IMR-90 (cell line): ENCODE measurements around the gene KRTAP5-3. TPM values are rescaled to one million over a fixed set of nuclear protein-coding genes. Genes with fewer than 3 reads are reported as not detected.

ENCODE experiments used
- ATAC-seq: fragments of 200-7000 bp; cut with Tn5 transposase; 2 replicates; pipeline ENCODE4 v1.9.1; 2020; ENCODE audit warnings: low read depth, mild to moderate bottlenecking, moderate library complexity
- BruUV-seq: library from RNA; stranded (reverse); fragments of 400-500 nt; replicated peaks from 2 replicates; lab custom pipeline; 2021; lab: Mats Ljungman, UMichigan
- CTCF ChIA-PET: fragments of 300-600 bp; formaldehyde crosslinking; extraction: SDS; loops from one replicate; lab custom pipeline; 2021; ENCODE audit warnings: antibody characterized with exemption; lab: Yijun Ruan, JAX
- POLR2A ChIA-PET: fragments of 300-600 bp; sonication (Branson Sonifier 250); formaldehyde crosslinking; loops from one replicate; lab custom pipeline; 2022; ENCODE audit warnings: antibody characterized with exemption; ENCODE audit not compliant: unreplicated experiment; lab: Charles Lee
- DNase-seq: peaks from one replicate; pipeline ENCODE4 v3.0.0; 2013
- H2AFZ ChIP-seq: replicated peaks from 2 replicates; pipeline ENCODE3; 2013; ENCODE audit warnings: low read length, mild to moderate bottlenecking; ENCODE audit not compliant: poor library complexity
- H2AK5ac ChIP-seq: 2 replicates; pipeline ENCODE4 v1.6.1; 2013; ENCODE audit warnings: low read depth, low read length, inconsistent platforms
- H2AK9ac ChIP-seq: replicated peaks from 2 replicates; pipeline ENCODE3; 2013; ENCODE audit warnings: mild to moderate bottlenecking, low read depth, low read length, moderate library complexity; ENCODE audit not compliant: poor library complexity
- H2BK120ac ChIP-seq: 2 replicates; pipeline ENCODE4 v1.6.1; 2013; ENCODE audit warnings: low read depth, low read length, inconsistent platforms
- H2BK15ac ChIP-seq: 3 replicates; pipeline ENCODE4 v1.6.1; 2013; ENCODE audit warnings: low read depth, low read length, inconsistent platforms
- H2BK20ac ChIP-seq: 2 replicates; pipeline ENCODE4 v1.6.1; 2013; ENCODE audit warnings: low read depth, mild to moderate bottlenecking, inconsistent platforms, low read length, moderate library complexity
- H2BK5ac ChIP-seq: 2 replicates; pipeline ENCODE4 v1.6.1; 2013; ENCODE audit warnings: mild to moderate bottlenecking, low read depth, low read length, inconsistent platforms; ENCODE audit not compliant: poor library complexity, severe bottlenecking
- H3K14ac ChIP-seq: replicated peaks from 2 replicates; pipeline ENCODE4 v1.6.1; 2013; ENCODE audit warnings: low read depth, low read length, inconsistent platforms
- H3K18ac ChIP-seq: 2 replicates; pipeline ENCODE4 v1.6.1; 2013; ENCODE audit warnings: low read depth, low read length, control low read depth
- H3K23ac ChIP-seq: 2 replicates; pipeline ENCODE4 v1.6.1; 2013; ENCODE audit warnings: low read depth, low read length, inconsistent platforms
- H3K27ac ChIP-seq: 2 replicates; pipeline ENCODE4 v1.5.1; 2013; ENCODE audit warnings: mild to moderate bottlenecking, control low read depth, low read length; ENCODE audit not compliant: insufficient read depth
- H3K27me3 ChIP-seq: 2 replicates; pipeline ENCODE4 v1.6.1; 2013; ENCODE audit warnings: low read length; ENCODE audit not compliant: control insufficient read depth, insufficient read depth
- H3K36me3 ChIP-seq: 2 replicates; pipeline ENCODE4 v1.6.1; 2013; ENCODE audit warnings: low read length, mixed read lengths; ENCODE audit not compliant: control insufficient read depth, insufficient read depth
- H3K4ac ChIP-seq: 2 replicates; pipeline ENCODE4 v1.6.1; 2013; ENCODE audit warnings: low read depth, low read length, inconsistent platforms
- H3K4me1 ChIP-seq: 2 replicates; pipeline ENCODE4 v1.6.1; 2013; ENCODE audit warnings: low read length, mixed read lengths; ENCODE audit not compliant: control insufficient read depth, insufficient read depth
- H3K4me2 ChIP-seq: 2 replicates; pipeline ENCODE4 v1.6.1; 2013; ENCODE audit warnings: low read depth, mild to moderate bottlenecking, control low read depth, low read length, moderate library complexity
- H3K4me3 ChIP-seq: 2 replicates; pipeline ENCODE4 v1.5.1; 2013; ENCODE audit warnings: low read depth, mild to moderate bottlenecking, control low read depth, low read length, moderate library complexity; ENCODE audit not compliant: insufficient read depth
- H3K56ac ChIP-seq: 2 replicates; pipeline ENCODE4 v1.6.1; 2013; ENCODE audit warnings: low read length, inconsistent platforms; ENCODE audit not compliant: insufficient read depth; ENCODE audit errors: extremely low read depth
- H3K79me1 ChIP-seq, 2 experiments: 2 replicates each; pipeline ENCODE4 v1.6.1; 2013; ENCODE audit warnings: low read length in 2 of 2, inconsistent platforms in 1 of 2, low read depth in 1 of 2
- H3K9ac ChIP-seq: 2 replicates; pipeline ENCODE4 v1.6.1; 2013; ENCODE audit warnings: low read depth, low read length, control low read depth
- H3K9me1 ChIP-seq: 2 replicates; pipeline ENCODE4 v1.6.1; 2013; ENCODE audit warnings: low read length, inconsistent platforms; ENCODE audit not compliant: insufficient read depth
- H3K9me3 ChIP-seq: 2 replicates; pipeline ENCODE4 v1.6.1; 2013; ENCODE audit warnings: low read length; ENCODE audit not compliant: control insufficient read depth, insufficient read depth
- H4K20me1 ChIP-seq: 2 replicates; pipeline ENCODE4 v1.6.1; 2013; ENCODE audit warnings: low read length, inconsistent platforms; ENCODE audit not compliant: insufficient read depth
- H4K5ac ChIP-seq: 2 replicates; pipeline ENCODE4 v1.6.1; 2013; ENCODE audit warnings: mild to moderate bottlenecking, low read depth, low read length, control low read depth
- H4K8ac ChIP-seq, 2 experiments: 2 replicates each; pipeline ENCODE4 v1.6.1; 2013; ENCODE audit warnings: low read depth in 2 of 2, low read length in 2 of 2, control low read depth in 1 of 2, inconsistent platforms in 1 of 2
- H4K91ac ChIP-seq: 2 replicates; pipeline ENCODE4 v1.6.1; 2013; ENCODE audit warnings: low read depth, low read length, inconsistent platforms; ENCODE audit not compliant: insufficient read depth
- CEBPB ChIP-seq: IDR thresholded peaks from 2 replicates; pipeline ENCODE4 v1.6.1; 2012; ENCODE audit warnings: low read depth, low read length, improper control_type of control experiment
- CHD1 ChIP-seq: IDR thresholded peaks from 2 replicates; pipeline ENCODE4 v1.6.1; 2012; ENCODE audit warnings: low read depth, low read length, improper control_type of control experiment
- MAZ ChIP-seq: IDR thresholded peaks from 2 replicates; pipeline ENCODE4 v1.6.1; 2012; ENCODE audit warnings: low read depth, mild to moderate bottlenecking, low read length, improper control_type of control experiment, moderate library complexity, borderline replicate concordance
- RAD21 ChIP-seq: IDR thresholded peaks from 2 replicates; pipeline ENCODE4 v1.6.1; 2012; ENCODE audit warnings: low read length, improper control_type of control experiment
- SMC3 ChIP-seq: fragments of 150-350 bp; IDR thresholded peaks from 2 replicates; pipeline ENCODE4 v1.6.1; 2016; ENCODE audit warnings: low read depth, mild to moderate bottlenecking, antibody characterized with exemption, low read length, moderate library complexity
- WGBS, 2 experiments: methylation state at CpG; one replicate each; pipeline versions ENCODE4 v1.1.5 to v1.1.7; 2013; ENCODE audit warnings: missing lambda C conversion rate in 2 of 2; ENCODE audit not compliant: insufficient read length in 1 of 2; ENCODE audit errors: extremely low coverage in 2 of 2; 5-methylcytosine and 5-hydroxymethylcytosine counted together
- dilution Hi-C: fragments of 300-500 bp; cut with HindIII; formaldehyde crosslinking; loops from one replicate; pipeline ENCODE4 v1.14.3; 2018; ENCODE audit warnings: low sequenced_read_pairs; ENCODE audit not compliant: unreplicated experiment
- in situ Hi-C: fragments of 300-500 bp; cut with MboI; formaldehyde crosslinking; loops from 3 replicates; pipeline ENCODE4 v1.14.3; 2019; ENCODE audit warnings: low sequenced_read_pairs, inconsistent platforms, mixed read lengths
- intact Hi-C: fragments of 100-400 bp; cut with micrococcal nuclease; formaldehyde crosslinking; loops from 2 replicates; pipeline ENCODE4 v1.10.0; 2022
- polyA plus RNA-seq, 3 experiments: library from polyadenylated mRNA; depleted of rRNA; stranded (reverse); fragments of >200 nt; gene quantifications; 2 replicates each; pipeline ENCODE4 v1.2.3, GENCODE V29; 2012; ENCODE audit warnings: low replicate concordance in 1 of 3
- total RNA-seq: library from RNA; depleted of rRNA; stranded (reverse); fragments of >200 nt; gene quantifications from 2 replicates; pipeline ENCODE4 v1.2.3, GENCODE V29; 2012
- TF ChIP-seq, protein P1 (sequence below): conservative IDR thresholded peaks from 2 replicates; pipeline ENCODE4 v1.5.1; 2012; ENCODE audit warnings: mild to moderate bottlenecking, low read depth, low read length, improper control_type of control experiment
- TF ChIP-seq, protein P2 (sequence below): fragments of 150-350 bp; IDR thresholded peaks from 2 replicates; pipeline ENCODE4 v1.6.1; 2016; ENCODE audit warnings: low read depth, mild to moderate bottlenecking, low read length, moderate library complexity, borderline replicate concordance

KRTAP5-3 gene
- total and polyA plus RNA-seq, 2 of the 4 experiments (the other 2 are of a cell fraction): not detected

DNA sequence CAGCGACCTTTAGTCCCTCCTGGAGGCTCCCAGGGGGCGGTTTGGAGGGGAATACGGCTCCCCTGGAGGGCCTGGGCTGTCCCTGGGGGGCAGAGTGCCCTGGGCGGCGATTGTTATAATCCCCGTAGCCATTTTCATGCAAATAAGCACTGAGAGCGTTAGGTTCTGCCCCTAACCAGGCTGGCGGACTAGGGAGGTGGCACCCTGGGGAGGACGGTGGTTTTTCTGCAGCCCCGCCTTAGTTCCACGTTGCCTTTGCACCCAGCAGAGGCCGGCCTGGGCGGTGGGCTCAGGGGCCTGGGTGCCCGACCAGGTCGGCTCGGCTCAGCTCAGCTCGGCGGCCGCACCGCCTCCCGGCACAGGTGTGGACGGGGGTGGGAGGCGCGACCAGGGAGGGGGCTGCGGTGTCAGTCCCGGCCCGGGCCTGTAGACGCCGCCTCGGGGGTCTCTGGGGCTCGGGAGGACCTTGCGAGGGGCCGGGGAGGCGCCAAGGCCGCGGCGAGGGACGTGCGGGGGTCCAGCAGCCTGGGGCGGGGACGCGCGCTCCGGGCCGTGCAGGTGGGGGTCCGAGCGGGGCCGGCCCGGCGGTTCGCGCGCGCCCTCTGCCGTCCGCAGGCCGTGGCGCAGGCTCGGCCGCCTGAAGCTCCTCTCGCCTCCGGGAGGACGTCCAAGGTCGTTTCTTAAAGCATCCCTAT, 33.9 kb downstream of the KRTAP5-3 start:
- TF ChIP-seq CHD1 (no peak), SMC3 (peak; percentile 70), RAD21 (peak; percentile 82), MAZ (peak; percentile 84), CEBPB (no peak)
- TF ChIP-seq, protein P1, sequence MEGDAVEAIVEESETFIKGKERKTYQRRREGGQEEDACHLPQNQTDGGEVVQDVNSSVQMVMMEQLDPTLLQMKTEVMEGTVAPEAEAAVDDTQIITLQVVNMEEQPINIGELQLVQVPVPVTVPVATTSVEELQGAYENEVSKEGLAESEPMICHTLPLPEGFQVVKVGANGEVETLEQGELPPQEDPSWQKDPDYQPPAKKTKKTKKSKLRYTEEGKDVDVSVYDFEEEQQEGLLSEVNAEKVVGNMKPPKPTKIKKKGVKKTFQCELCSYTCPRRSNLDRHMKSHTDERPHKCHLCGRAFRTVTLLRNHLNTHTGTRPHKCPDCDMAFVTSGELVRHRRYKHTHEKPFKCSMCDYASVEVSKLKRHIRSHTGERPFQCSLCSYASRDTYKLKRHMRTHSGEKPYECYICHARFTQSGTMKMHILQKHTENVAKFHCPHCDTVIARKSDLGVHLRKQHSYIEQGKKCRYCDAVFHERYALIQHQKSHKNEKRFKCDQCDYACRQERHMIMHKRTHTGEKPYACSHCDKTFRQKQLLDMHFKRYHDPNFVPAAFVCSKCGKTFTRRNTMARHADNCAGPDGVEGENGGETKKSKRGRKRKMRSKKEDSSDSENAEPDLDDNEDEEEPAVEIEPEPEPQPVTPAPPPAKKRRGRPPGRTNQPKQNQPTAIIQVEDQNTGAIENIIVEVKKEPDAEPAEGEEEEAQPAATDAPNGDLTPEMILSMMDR: peak; percentile 86
- TF ChIP-seq, protein P2, sequence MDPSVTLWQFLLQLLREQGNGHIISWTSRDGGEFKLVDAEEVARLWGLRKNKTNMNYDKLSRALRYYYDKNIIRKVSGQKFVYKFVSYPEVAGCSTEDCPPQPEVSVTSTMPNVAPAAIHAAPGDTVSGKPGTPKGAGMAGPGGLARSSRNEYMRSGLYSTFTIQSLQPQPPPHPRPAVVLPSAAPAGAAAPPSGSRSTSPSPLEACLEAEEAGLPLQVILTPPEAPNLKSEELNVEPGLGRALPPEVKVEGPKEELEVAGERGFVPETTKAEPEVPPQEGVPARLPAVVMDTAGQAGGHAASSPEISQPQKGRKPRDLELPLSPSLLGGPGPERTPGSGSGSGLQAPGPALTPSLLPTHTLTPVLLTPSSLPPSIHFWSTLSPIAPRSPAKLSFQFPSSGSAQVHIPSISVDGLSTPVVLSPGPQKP: no peak
- Histone ChIP-seq H3K23ac (no peak overlapping the region), H3K27ac (no peak overlapping the region), H3K36me3 (no peaks in the 10 kb centered on the region), H2BK120ac (no peak overlapping the region), H3K79me1 (peaks cover 10 to 20% of the 10 kb centered on the region in 2 experiments; a peak in 2 of 4 replicates), H3K4ac (no peak overlapping the region), H3K9ac (no peak overlapping the region), H3K9me1 (no peaks in the 10 kb centered on the region), H2AFZ (peak overlapping the region; percentile 72), H2BK15ac (no peak overlapping the region), H3K14ac (no peak overlapping the region), H3K4me1 (peaks cover 3% of the 10 kb centered on the region), H3K9me3 (peaks cover 8% of the 10 kb centered on the region), H3K4me2 (peak overlapping the region; percentile 17; the same call in 1 of the 2 replicates), H2BK5ac (no peak overlapping the region), H4K8ac (no peak overlapping the region), H3K27me3 (peaks cover 31% of the 10 kb centered on the region), H4K91ac (no peak overlapping the region), H3K56ac (no peak overlapping the region), H3K4me3 (no peak overlapping the region), H3K18ac (no peak overlapping the region), H4K5ac (no peak overlapping the region), H2AK9ac (peak overlapping the region; percentile 7), H4K20me1 (peaks cover 28% of the 10 kb centered on the region), H2BK20ac (no peak overlapping the region), H2AK5ac (no peak overlapping the region)
- 1% methylated on average over 19 of the region's 64 CpGs; no CpG with 5 or more reads in 1 of the 2 experiments for WGBS, 2 experiments
- dilution Hi-C loops: no loop called here
- ChIA-PET CTCF (interaction anchor here (0.6 to 4.4 kb wide), 16 partner anchors 8 to 306 kb away, joined by 3 to 30 read pairs (median 5); no protein-coding TSS in a partner anchor), POLR2A (interaction anchor here (1.0 kb wide), 1 partner anchor 28 kb away, joined by 5 read pairs; no protein-coding TSS in a partner anchor)
- no TSS peak for BruUV-seq
- intact Hi-C loops: loop anchor here (1.0 kb wide), 1 partner anchor 28 kb away; no protein-coding TSS in a partner anchor
- ATAC-seq (peak; percentile 59), DNase-seq (peak; percentile 23)
- in situ Hi-C loops: no loop called here
